GM12865 (cell line): ENCODE data around the gene ARID4B.

Source experiments
- DNase-seq: peaks from one replicate; pipeline ENCODE4 v3.0.0; 2010; ENCODE audit warnings: low read depth
- H3K4me3 ChIP-seq: 2 replicates; pipeline ENCODE4 v1.5.1; 2011; ENCODE audit warnings: mild to moderate bottlenecking, low read depth, low read length, control low read depth
- TF ChIP-seq, protein P1 (sequence below): IDR thresholded peaks from 2 replicates; pipeline ENCODE4 v1.5.1; 2011; ENCODE audit warnings: low read length, control low read depth, low read depth, inconsistent platforms; ENCODE audit not compliant: insufficient read depth; ENCODE audit errors: missing control alignments

The ARID4B gene, protein sequence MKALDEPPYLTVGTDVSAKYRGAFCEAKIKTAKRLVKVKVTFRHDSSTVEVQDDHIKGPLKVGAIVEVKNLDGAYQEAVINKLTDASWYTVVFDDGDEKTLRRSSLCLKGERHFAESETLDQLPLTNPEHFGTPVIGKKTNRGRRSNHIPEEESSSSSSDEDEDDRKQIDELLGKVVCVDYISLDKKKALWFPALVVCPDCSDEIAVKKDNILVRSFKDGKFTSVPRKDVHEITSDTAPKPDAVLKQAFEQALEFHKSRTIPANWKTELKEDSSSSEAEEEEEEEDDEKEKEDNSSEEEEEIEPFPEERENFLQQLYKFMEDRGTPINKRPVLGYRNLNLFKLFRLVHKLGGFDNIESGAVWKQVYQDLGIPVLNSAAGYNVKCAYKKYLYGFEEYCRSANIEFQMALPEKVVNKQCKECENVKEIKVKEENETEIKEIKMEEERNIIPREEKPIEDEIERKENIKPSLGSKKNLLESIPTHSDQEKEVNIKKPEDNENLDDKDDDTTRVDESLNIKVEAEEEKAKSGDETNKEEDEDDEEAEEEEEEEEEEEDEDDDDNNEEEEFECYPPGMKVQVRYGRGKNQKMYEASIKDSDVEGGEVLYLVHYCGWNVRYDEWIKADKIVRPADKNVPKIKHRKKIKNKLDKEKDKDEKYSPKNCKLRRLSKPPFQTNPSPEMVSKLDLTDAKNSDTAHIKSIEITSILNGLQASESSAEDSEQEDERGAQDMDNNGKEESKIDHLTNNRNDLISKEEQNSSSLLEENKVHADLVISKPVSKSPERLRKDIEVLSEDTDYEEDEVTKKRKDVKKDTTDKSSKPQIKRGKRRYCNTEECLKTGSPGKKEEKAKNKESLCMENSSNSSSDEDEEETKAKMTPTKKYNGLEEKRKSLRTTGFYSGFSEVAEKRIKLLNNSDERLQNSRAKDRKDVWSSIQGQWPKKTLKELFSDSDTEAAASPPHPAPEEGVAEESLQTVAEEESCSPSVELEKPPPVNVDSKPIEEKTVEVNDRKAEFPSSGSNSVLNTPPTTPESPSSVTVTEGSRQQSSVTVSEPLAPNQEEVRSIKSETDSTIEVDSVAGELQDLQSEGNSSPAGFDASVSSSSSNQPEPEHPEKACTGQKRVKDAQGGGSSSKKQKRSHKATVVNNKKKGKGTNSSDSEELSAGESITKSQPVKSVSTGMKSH (N-terminal part only)

DNA sequence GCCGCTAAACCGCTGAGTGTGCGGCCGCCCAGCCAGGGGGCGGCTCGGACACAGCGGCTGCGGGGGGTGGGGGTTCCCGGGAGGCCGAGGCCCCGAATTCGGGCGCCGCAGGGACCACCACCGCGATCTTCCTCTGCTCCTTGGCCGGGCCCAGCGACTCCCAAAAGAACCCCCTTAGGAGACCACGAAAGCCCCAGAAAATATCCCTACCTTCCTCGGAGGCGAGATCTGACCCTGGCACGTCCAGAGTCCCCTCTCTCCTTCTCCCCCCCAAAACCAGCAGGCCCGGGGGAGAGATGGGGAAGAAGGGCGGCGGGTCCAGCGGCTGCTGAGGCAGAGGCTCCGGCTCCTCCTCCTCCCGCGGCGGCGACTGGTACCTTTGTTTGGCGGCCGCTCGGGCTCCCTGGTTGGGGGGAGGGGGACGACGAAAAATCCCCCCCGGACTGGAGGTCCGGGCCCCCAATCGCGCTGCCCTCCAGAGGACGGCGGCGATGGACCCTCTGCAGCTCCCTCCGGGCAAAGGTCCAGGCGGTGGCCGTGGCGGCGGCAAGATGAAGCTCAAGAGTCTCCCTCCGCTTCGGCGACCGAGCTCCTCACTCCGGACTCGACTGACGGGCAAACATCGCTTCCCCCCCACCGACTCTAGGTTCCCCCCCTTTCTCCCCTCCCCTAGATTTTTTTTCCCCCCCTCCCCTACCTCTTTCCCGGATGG, at the start of gene ARID4B:
TSS of gene ARID4B (minus strand) at position 621 of the 712 bp plus-strand sequence. CDS start 1,260 bp downstream, outside the sequence.
- peak within 1 kb of the TSS; percentile 78 for H3K4me3 ChIP-seq
- TF ChIP-seq, protein P1, sequence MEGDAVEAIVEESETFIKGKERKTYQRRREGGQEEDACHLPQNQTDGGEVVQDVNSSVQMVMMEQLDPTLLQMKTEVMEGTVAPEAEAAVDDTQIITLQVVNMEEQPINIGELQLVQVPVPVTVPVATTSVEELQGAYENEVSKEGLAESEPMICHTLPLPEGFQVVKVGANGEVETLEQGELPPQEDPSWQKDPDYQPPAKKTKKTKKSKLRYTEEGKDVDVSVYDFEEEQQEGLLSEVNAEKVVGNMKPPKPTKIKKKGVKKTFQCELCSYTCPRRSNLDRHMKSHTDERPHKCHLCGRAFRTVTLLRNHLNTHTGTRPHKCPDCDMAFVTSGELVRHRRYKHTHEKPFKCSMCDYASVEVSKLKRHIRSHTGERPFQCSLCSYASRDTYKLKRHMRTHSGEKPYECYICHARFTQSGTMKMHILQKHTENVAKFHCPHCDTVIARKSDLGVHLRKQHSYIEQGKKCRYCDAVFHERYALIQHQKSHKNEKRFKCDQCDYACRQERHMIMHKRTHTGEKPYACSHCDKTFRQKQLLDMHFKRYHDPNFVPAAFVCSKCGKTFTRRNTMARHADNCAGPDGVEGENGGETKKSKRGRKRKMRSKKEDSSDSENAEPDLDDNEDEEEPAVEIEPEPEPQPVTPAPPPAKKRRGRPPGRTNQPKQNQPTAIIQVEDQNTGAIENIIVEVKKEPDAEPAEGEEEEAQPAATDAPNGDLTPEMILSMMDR = no peak
- no peak for DNase-seq

DNA sequence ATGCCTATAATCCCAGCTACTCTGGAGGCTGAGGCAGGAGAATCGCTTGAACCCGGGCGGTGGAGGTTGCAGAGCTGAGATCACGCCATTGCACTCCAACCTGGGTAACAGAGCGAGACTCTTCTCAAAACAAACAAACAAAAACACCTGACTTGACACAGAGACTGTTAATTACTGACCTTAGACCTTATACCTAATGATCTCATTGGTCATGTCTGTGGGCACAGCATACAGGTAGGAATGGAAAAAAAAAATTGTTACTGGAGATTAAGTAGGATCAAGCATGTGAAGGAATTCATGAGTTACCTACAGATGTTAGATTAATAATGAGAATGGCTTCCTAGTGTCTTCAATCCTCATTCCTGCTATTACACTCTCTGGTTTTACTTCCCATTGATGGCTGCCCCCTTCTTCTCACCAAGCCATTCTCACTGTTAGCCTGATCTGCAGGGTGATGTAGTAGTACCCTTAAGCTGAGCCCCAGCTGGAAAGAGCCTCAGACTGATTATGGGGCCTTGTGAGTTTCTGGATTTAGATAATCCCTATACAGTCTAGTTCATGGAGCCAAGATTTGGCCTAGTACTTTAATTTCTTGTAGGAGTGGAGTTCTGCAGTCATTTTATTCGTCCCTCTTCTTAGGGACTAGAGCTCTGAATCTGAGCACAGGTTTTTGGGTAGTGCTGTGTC, 48.1 kb upstream of the ARID4B start:
- no peak for DNase-seq
- H3K4me3 ChIP-seq = no peak overlapping the region
- TF ChIP-seq, protein P1 = no peak

DNA sequence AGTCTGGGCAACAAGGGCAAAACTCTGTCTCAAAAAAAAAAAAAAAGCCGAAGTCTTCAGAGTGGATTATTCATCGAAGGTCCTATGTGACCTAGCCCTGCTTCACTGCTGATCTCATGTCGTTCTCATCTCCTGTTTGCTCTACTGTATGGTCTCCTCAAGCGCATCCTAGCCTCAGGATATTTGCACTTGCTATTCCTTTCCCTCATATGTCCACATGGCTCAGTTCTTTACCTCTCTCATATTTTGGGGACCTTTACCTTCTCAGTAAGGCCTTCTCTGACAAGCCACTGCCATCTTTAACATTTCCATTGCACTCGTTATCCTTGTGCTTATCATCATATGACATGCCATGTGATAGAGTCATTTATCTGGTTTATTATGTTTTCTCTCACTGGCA, 41.8 kb upstream of the ARID4B start:
- no peak overlapping the region for H3K4me3 ChIP-seq
- TF ChIP-seq, protein P1 = no peak
- DNase-seq = no peak

DNA sequence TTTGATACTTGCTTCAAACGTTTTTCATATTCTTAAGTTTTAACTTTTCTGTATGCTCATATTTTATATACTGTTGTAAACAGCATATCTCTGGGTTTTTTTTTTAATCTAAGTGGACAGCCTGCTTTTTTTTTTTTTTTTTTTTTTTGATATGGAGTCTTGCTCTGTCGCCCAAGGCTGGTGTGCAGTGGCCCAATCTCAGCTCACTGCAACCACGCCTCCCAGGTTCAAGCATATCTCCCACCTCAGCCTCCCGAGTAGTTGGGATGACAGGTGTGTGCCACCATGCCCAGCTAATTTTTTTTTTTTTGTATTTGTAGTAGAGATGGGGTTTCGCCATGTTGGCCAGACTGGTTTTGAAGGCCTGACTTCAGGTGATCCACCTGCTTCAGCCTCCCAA, 40.4 kb upstream of the ARID4B start:
- DNase-seq = no peak
- peak overlapping the region; percentile 95 for H3K4me3 ChIP-seq
- TF ChIP-seq, protein P1 = no peak

DNA sequence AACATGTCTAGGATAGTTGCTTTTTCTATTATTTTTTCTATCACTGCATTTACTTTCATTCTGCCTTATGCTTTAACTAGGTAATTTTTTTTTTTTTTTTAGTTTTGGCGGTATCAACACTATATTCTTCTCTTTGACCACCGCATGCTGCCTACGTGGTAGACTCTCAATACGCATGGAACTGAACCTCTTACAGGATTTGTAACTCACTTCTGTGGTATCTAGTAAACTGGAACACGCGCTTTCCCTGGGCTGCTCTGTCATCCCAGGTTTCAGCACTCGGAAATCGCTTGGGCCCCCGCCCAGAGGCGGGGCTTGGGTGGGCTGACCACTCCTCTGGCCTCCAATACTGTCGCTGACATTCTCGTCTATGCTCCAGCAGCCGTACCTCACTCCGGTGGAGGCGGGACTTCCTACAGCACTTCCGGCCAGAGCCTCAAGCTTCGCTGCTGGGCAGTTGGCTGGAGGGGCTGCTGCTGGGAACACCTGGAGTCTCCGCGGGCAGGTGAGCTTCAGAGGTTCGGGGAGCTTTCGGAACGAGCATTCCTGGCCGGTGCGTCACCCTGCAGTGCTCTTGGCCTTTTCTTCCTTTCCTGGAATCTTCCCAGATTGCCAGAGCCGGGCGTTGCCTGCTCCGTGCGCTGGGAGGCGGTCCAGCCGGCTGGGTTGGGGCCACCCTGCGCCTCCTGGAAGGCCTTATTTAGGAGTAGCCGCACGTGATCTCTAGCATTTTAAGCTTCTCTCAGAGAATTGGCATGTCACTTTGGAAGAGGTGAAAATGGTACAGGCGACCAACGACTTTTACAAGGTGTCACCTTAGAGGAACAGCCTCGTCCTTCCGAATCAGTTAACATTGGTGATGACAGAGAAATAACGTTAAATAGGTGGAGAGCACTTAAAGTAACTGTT, 39.3 kb upstream of the ARID4B start, which contains the start of gene TBCE:
TSS of gene TBCE (plus strand) at position 428 of the 909 bp plus-strand sequence. CDS start 12,623 bp downstream, outside the sequence.
- peak; percentile 96 for DNase-seq
- TF ChIP-seq, protein P1 = no peak
- peak within 1 kb of the TSS; percentile 95 for H3K4me3 ChIP-seq
